Measurements from ENCODE around the gene LCN10. TPM values are rescaled to one million over a fixed set of nuclear protein-coding genes. Genes with fewer than 3 reads are reported as not detected.

Gene LCN10
- total and polyA plus RNA-seq, 2 donors (not counting 3 experiments of a cell fraction or from before 2014, with no cell fraction given) = not detected

DNA sequence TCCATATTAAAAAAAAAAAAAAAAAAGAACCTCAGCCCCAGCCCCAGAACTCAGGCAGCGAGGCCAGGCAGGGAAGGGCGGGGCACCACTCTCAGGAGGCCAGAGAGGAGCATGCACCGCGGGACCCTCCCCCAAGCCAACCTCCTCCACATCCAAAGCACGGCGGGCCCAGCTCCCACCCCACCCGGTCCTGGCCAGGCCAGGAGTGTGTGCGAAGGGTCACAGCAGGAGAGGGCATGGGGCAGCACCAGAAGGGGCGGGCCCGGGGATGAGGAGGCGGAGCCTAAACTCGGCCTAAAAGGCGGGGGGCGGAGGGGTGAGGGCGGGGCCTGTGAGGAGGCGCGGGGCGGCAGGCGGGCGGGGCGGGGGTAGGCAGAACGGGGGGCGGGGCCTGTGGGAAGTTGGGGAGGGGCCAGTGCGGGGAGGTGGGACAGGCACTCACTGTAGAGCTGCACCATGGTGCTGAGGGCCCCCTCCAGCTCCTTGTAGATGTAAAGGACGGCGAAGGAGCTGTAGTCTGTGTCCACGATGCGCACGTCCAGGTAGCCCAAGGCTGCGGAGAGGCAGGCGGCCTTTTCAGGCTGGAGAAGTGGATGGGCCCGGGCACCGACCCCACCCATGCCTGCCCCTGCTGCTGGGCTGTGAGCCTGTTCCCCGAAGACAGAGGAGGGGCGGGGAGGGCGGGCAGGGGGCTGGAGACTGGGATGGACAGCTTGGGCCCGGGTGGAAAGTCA, 20.3 kb upstream of the LCN10 start:
- intact Hi-C loops (cut with micrococcal nuclease) = no loop called here
- Histone ChIP-seq H3K27me3 (ENCODE audit: control insufficient read depth in 2 of 2, insufficient read depth in 2 of 2, low read length in 2 of 2) (no peaks in the 10 kb centered on the region), H3K36me3 (ENCODE audit: control insufficient read depth in 2 of 2, extremely low read depth in 1 of 2, insufficient read depth in 2 of 2, low read length in 2 of 2) (no peaks in the 10 kb centered on the region), H2AFZ (ENCODE audit: low read depth, low read length) (peak overlapping the region; percentile 40), H3K4me3 (replicated peaks in 1 of 3; ENCODE audit: insufficient read depth in 1 of 3, low read depth in 1 of 3, low read length in 3 of 3) (no peak overlapping the region), H3K4me2 (ENCODE audit: insufficient read depth, low read length) (no peak overlapping the region), H3K9ac (replicated peaks; ENCODE audit: extremely low read depth, insufficient read depth, low read length) (no peak overlapping the region), H3K9me3 (replicated peaks; ENCODE audit: control insufficient read depth, insufficient read depth, low read length) (no peaks in the 10 kb centered on the region), H3K9me1 (replicated peaks; ENCODE audit: control insufficient read depth, extremely low read depth, insufficient read depth, low read length) (no peaks in the 10 kb centered on the region), H3K79me2 (ENCODE audit: control insufficient read depth, insufficient read depth, low read length) (no peaks in the 10 kb centered on the region), H3K27ac (ENCODE audit: insufficient read depth, low read depth, low read length) (no peak overlapping the region), H3K4me1 (ENCODE audit: control insufficient read depth, extremely low read depth, insufficient read depth, low read length) (no peaks in the 10 kb centered on the region), H4K20me1 (replicated peaks; ENCODE audit: control insufficient read depth, extremely low read depth, insufficient read depth, low read length) (no peaks in the 10 kb centered on the region)
- CTCF ChIA-PET = interaction anchor here (1.1 to 1.8 kb wide), 3 partner anchors 9 to 35 kb away, joined by 3 to 5 read pairs (median 4); no protein-coding TSS in a partner anchor
- BruUV-seq (replicated peaks) = no TSS peak
- DNase-seq (ENCODE audit: low read depth, low spot score) (peak; percentile 29), FAIRE-seq (no peak)
- dilution Hi-C loops (cut with MboI; ENCODE audit: extremely low pct_ligation_motif_present, low sequenced_read_pairs) = no loop called here
- TF ChIP-seq GATA2 (IDR thresholded peaks at IDR 0.05; ENCODE audit: insufficient read depth, insufficient read length, low read depth, low read length) = no peak
- no peak for TF ChIP-seq EZH2 (IDR thresholded peaks at IDR 0.05; ENCODE audit: borderline replicate concordance, low read depth, low read length, severe bottlenecking)
- TF ChIP-seq POLR2A (IDR thresholded peaks at IDR 0.05; ENCODE audit: low read depth, low read length) = no peak
- TF ChIP-seq, protein P1, sequence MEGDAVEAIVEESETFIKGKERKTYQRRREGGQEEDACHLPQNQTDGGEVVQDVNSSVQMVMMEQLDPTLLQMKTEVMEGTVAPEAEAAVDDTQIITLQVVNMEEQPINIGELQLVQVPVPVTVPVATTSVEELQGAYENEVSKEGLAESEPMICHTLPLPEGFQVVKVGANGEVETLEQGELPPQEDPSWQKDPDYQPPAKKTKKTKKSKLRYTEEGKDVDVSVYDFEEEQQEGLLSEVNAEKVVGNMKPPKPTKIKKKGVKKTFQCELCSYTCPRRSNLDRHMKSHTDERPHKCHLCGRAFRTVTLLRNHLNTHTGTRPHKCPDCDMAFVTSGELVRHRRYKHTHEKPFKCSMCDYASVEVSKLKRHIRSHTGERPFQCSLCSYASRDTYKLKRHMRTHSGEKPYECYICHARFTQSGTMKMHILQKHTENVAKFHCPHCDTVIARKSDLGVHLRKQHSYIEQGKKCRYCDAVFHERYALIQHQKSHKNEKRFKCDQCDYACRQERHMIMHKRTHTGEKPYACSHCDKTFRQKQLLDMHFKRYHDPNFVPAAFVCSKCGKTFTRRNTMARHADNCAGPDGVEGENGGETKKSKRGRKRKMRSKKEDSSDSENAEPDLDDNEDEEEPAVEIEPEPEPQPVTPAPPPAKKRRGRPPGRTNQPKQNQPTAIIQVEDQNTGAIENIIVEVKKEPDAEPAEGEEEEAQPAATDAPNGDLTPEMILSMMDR (IDR thresholded peaks at IDR 0.05; ENCODE audit: extremely low read depth in 1 of 2, insufficient read depth in 1 of 2, low read depth in 1 of 2, low read length in 2 of 2) = no peak
- TF ChIP-seq MYC (IDR thresholded peaks at IDR 0.05; ENCODE audit: low read depth, low read length) = no peak
- TF ChIP-seq MAX (IDR thresholded peaks at IDR 0.05; ENCODE audit: insufficient read depth, insufficient read length) = no peak
- TF ChIP-seq JUN (IDR thresholded peaks at IDR 0.05; ENCODE audit: borderline replicate concordance, insufficient read depth, insufficient read length, low read depth) = no peak
- POLR2A ChIA-PET = no interaction called here
